KG1 (cell line): ENCODE results near the gene KY.

Experiments used
- DNase-seq: peaks from one replicate; lab custom pipeline; 2025; lab: John Stamatoyannopoulos, UW

The KY gene

DNA sequence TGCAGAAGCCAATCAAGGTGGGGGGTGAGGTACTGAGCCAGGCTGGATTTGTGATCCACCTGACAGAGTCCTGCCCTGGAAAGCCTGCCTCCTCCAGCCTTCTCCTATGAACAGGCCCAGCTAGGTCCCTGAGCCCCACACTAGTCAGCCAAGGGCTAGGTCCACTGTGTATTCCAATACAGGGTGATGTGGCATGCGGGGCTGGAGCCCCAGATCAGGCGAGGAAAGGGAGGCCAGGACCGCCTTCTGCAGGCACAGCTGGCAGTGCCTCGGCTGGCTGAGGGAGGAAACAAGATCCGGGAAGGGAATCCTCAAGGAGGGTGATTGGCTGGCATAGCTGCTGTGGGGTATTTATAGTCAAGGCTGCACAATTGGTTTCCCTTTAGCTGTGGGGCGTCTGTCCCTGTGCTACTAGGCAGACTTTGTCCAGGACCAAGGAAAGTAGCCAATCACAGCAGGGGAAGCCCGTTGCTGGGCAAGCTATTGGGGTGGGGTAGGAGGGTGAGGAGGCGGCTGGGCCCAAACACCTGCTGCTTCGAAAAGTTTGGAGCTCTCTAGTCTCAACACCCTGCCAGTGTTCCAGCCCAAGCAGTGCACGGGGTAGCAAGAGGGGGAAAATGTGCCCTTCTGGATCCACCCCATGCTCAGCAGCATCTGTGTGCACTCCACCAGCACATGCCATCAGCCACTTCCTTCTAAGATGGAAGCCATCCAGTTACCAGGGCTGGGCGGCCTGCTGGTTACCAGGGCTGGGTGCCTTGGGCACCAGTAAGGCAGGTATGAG, 5.9 kb downstream of the KY start:
- DNase-seq = no peak

DNA sequence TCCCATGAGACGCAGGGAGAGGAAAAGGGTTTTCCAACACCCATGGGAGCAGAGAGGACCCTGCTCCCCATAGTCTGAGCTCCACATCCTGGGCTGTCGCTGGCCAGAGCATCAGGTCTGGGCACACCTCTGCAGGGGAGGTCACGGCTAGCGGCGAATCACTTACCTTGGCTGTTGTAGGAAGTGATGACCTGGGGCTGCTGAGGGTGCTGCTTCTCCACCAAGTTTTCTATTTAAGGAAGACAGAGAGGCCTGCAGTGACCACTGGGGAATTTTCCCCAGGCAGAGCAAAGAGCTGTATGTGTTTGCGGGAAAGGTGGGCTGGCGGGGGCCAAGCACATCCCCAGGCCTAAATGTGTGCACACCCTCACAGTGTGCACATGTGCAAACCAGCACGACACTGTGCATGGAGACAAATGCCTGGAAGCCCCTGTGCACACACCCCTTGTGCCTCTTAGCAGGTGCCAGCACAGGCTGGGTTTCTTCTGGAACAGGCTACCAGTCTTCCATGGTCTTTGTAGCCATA, 7.6 kb downstream of the KY start:
- no peak for DNase-seq

DNA sequence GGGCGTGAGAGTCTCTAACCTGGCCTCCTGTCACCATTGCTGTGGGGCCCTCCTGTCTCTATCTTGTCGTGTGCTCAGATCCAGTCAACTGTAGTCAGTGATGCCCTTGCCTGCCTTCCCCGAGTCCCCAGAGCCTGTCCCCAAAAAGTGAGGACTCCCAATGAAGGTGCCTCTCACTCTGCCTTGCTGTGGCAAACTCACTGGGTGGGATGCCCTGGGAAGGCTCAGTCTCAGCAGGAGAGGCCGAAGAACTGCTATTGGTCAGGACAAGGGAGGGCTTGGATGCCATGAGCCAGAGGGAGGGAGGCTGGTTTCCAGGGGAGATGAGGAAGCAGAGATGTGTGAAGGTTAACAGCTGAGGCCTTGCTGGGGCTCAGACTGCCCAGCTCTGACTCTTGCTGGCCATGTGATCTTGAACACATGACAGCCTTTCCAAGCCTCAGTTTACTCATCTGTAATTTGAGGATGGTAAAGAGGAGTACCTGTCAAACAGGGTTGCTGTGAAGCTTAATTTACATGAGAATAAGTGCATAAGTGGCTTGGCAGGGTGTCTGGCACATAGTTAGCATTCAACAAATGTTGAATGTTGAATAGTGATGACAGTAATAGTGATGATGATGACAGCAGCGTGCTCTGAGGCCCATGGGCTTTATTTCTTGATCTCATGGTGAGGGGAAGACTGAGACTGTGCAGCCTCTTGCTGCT, 8.2 kb downstream of the KY start:
- no peak for DNase-seq

DNA sequence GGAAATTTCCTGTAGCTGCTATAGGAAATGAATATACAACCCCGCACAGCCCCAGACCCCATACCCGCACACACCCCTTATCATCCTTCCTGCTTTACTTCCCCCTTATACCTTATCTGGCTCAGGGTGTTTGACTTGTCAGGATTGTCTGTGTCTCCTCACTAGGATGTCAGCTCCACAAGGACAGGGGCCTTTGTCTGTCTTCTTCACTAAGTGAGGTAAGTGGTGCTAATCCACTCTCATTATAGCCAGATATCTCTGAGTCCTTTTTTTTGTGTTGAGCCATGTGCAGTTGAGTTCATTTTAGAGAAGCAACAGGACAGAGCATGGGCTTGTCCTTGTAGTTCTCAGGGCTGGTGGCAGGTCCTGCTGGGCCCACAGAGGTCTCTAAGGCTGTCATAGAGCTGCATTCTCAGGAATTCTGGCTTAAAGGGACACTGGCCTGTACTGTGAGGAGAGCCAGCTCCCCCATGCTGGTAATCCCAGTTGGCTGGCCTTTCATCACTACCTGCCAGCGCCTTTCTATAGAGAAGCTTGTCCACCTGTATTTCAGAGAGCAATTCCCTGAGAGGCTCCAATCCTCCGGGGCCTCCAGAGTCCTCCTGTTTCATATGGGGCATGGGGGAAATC, 9.0 kb downstream of the KY start:
- no peak for DNase-seq

DNA sequence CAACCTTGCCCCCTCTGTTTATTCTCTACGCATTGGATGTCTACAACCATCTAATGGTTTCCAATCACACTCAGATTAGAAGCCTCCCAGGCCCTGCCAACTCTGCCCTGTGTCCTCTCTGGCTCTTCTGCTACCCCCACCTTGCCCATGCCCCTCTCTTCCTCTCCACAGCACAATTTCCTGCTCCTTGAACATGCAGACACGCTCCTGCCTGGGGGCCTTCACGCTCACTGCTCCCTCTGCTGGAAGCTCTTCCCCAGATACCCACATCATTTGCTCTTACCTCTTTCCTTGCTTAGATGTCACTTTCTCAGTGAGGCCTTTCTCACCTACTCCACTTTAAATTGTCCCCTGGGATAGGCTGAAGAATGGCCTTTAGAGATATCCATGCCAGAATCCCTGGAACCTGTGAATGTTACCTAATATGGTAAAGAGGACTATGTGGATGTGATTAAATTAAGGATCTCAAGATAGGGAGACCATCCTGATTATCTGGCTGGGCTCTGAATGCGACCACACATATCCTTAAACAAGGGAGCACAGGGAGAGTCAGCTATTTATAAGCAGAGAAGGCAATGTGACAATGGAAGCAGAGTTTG, 9.9 kb downstream of the KY start:
- DNase-seq = peak; percentile 10

DNA sequence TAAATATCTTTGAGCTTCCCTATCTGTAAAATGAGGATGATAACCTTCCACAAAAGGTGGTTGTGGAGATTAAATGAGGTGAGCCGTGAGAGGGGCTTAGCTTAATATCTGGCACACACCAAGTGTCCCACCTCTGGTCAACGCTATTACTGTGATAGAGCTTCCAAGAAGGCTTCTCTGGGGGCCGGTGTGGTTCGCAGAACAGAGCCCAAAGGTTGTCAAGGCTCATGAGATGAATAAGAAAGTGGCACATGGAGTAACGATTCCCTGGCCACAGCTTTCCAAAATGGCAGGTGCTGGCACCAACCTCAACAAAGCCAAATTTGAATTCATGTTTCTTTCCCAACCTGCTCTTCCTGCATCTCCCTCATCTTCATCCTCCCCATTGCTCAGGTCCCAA, 10.4 kb downstream of the KY start:
- DNase-seq = no peak

DNA sequence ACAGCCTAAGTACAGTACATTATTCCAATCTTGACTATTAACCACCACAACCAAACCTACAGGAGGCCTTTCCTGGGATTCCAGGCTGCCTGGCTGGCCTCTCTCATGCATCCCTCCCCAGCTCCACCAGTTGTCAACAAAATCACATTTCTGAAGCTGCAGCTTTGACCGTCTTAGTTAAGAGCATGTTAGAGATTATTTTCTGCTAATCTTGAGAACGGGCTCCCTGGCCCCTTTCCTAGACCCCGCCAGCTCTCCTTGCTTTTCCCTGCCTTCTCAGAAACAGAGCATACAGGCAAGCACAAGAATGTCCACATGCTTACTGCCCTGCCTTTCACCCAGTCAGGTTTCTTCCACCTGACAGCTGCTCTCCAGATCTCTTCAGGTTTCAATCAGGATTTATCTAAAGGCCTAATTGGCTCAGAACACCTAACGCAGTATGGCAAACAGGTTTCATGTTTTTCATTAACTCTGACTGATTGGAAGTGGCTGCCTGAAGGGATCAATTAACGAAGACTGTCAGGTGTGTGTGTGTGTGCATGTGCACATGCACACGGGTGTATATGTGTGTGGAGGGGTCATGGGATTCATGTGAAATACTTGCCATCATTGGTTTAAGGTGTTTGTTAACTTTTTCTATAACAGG, 12.3 kb downstream of the KY start:
- no peak for DNase-seq

DNA sequence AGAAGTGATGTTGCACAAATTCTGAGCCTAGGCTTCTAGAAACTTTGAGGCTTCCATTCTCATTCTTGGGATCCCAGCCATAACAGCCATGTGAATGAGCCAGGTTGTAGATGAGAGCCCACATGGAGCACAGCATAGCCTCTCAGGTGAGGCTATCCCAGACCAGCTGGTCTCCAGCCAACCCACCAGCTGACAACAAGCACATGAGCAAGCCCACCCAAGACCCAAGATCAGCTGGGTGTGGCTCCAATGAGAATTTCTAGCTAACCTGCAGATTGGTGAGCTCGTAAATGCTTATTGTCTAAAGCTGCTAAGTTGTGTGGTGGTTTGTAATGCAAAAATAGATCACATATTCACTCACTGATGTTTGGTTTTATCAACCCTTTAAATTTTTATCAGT, 14.4 kb downstream of the KY start:
- DNase-seq = no peak

DNA sequence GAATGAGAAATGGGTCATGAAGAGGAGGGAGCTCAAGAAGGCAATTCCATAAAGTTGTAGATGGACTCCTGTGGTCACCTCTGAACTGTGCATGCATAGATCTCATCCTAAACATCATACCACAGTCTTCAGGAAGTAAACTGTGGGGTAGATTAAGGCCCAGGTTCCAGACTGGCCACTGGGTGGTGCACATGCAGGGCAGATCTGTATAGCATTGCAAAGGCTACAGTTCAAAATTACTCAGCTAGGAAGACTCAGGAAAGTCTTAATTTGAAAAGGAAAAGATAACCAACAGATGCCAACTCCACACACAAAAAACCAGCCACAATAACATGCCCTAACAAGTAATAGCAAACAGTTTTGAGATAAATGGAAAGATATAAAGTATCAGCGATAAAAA, 20.3 kb downstream of the KY start:
- DNase-seq = no peak

DNA sequence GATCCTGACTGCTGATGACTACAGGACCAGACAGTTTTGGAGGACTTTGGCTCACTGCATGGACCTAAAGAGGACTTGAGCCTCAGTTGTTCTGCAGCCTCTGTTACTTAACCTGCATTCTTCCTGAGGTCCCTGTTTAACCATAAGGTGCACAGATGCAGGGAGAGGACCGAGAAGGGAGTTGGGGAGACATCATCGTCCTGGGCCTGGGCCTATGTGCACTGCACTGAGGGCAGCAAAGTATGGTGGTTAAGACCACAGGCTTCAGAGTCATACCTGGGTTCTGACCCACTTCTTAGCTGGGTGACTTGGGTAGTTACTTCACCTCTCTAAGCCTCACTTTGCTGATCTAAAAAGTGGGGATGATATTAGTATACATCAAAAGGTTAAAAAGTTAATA, 21.9 kb downstream of the KY start:
- no peak for DNase-seq

DNA sequence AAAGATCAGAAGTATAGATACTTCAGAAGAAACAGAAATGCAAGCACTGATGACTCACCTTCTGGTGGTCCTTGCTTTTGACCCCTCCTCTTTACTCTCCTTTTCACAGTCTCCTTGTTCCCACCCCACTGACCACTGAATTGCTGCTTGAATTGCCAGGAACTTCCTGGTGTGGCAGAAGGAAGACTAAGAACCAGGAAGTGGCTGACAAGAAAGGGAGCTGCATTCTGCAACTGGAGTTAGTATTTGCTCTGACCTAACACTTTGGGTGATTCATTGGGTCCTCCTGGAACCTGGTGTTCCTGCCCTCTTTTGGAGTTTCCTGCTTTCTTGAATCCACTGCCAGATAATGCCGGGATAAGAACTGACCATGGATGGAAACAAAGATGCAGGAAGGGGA, 23.0 kb downstream of the KY start:
- no peak for DNase-seq

DNA sequence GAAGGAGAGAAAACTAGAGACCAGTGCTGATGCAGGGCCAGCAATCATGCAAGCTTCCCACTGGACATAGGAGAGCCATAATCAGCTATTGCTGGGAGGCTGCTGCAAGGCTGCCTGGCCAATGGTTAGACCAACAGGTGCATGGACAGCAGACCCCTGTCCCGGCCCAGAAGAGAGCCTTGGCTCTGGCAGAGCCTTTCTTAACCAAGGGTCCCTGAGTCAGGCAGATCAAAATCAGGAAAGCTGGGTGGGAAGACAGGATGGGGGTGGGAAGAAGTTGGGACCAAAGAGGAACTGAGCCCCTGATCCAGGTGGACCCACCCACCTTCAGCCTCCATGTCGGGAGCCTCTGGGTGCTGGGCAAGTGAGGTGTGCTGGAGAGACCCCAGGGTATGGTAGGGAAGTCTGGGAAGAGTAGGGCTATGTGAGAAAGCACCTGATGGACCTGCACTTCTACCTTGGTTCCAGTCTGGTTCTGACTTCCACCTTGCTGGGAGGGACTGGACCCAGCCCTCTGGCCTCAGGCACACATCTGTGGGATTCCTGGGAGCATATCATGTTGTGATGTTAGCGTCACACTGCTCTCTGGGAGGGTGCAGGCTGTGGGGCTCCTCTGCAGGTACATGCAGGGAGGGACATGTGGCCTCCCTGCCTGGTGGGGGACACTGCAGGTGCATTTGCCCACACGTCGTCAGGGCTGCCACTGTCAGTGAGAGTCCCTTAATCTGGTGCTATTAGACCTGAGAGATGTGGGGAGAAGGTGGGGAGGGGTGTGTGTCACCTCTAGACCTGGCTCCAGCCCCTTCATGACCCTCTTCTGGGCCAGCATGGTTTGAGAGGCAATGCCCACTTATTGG, 24.7 kb downstream of the KY start:
- no peak for DNase-seq

DNA sequence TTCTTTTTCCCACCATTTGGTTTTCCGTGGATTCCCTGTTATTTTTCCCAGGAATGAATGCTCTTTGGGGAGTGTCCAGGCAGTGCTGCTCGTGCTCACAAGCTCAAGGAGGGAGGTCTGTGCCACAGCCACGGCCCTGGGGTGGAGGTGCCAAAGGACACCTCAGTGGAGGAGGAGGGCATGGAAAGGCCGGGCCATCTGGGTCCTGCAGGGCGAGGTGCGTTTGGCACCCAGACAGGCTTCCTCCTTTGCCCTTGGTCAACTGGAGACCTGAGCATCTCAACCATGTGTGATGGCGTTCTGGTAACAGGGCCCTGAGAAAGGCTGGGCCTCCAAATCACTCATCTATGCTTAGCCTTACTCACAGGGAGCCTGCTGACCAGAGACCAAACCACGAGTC, 25.4 kb downstream of the KY start:
- DNase-seq = no peak

DNA sequence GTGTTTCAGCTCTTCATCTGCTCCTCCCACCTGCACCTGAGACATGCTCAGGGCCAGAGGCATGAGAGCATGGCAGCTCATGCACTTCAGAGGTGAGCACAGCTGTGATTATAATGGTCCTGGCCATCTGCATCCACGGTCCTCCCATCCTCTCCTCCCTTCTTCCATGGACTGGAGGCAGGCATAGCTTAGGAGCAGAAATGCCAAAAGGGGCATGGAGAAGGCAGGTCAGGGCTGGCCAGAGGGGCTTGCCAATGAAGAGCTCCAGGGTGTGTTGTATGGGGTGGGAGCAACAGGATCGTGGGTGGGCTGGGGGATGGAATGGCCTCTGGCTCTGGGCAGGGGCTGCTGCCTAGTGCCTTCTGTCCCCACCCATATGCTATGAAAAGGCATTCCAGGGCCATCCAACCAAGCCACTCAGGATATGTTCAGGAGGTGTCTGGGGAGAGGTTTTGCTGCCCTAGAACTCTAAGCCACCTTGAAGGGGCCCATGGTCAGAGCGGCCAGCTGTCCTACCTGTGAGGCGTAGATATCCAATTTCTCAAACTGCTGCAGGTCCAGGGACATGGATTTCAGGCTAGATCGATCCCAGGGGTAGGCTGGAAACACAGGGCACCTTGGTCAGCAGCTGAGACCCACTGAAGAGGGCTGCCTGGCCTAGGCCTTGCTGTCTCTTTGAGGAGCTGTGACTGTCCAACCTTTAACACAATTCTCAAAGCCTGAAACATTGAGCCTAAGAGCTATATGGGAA, 26.1 kb downstream of the KY start:
- no peak for DNase-seq

DNA sequence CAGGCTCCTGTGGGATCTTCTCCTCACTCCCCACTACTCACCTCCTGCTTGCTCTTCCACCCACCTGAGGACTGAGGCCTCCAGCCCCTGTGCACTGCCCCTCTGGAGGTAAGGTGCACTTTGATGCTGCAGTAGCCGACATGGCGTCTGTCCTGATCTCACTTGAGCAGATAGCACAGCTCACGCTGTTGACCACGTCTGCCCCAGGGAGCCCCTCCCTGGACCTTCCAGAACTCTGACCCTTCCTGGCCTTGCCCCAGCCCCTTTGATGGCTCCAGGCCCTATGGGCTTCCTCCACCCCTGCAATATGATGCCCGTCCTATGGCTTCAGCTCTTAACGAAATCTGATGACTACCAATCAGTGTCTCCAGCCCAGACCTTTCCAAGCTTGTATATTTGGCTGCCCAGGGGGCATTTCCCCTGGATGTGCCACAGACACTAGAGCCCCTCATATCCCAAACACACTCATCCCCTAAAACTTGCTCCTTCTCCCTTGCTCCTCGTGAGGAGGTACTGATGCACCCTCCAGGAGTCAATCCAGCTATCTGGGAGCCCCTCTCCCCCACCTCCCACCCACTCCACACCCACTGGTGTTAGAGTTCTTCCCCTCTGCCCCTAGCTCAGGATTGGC, 27.1 kb downstream of the KY start:
- no peak for DNase-seq

DNA sequence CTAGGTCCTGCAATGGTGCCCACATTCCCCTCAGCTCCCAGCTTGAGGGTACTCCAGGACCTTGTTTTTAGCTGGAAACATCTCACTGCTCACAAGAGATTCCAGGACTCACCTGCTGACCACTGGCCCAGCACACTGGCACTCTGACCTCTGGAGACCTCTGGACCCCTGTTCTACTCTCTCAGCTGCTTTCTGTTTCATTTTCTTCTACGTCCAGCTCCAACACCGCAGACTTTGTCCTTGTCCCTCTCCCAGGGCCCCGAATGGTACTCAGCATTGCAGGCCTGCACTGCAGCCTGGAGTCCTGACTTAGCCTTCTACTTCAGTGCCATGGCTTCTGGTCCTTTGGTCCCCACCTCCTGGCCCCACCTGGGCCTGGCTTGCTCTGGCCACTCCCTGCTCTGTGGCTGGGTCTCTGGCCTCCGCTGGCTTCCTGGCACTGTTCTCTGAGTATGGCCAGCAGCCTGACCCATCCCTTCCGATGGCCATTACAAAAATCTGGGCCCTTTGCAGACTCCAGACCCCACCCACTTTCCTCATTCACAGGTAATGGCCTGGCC, 27.9 kb downstream of the KY start:
- no peak for DNase-seq

DNA sequence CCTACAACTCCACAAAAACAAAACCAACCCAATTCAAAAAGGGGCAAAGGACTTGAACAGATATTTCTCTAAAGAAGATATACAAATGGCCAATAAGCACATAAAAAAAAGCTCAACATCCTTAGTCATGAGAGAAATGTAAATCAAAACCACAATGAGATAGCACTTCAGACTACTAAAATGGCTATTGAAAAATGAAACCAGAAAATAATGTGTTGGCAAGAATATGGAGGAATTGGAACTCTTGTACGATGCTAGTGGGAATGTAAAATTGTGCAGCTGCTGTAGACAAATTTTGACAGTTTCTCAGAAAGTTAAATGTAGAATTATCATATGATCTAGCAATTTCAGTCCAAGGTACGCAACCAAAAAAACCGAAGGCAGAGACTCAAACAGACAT, 29.0 kb downstream of the KY start:
- no peak for DNase-seq

DNA sequence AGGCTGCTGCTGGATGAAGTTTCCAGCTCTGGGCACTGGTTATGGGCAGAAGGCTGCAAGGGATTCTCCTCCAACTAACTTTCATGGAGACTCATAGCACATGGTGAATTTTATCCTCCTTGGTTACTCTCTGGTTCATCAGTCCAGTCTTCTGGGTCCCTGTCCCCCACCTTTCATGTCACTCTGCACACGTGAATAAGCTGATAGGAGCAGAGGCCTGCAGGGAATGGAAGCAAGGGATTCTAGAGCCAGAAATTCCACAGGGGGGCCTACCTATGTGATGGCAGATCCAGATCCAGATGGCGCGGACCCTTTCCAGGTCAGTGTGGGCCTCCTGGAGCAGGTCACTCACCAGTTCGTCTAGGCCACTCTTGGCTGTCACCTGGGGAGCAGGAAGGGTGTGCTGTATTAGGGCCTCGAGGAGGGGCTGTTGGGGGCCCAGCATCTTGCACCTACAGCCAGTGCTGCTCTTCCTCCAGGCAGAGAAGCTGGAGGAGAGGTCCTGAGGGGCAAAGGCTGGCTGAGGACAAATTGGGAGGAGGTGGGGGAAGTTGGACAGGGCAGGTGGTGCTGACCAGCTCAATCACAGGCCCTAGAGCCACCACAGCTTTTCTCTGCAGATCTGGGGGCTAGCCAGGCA, 30.2 kb downstream of the KY start:
- no peak for DNase-seq

DNA sequence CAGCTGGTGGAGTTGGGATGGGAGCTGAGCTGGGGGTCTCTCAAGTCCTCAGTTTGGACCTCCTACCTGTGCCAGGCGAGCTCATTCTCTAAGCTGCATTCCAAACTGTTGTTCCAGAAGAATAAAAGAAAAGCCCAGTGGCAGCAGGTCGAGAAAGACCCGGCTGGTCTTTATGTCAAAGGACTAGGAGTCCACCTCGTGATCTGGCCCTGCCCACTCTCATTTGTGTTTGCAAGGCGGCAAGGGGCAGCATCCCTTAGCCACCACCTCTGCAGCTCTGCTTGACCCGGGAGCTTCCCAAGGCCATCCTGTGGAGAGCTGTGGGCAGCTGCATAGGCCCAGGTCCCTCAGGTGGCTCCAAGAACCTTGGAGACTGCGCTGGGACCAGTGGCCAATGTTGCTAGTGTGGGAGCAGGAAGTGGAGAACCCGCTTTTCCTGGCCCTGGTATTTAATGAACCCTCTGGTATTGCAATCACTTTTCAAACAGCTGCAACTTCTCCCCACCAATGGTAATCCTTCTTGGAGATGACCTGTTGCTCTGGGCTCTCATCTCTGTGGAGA, 30.9 kb downstream of the KY start:
- no peak for DNase-seq
